Muscle of arm (tissue), 12 donors: ENCODE data around the gene SDF2. TPM values are rescaled to one million over a fixed set of nuclear protein-coding genes. Genes with fewer than 3 reads are reported as not detected.

Experiments used
- polyA plus RNA-seq, 12 donors: library from polyadenylated mRNA; unstranded; fragments of 120-200 nt; gene quantifications; one replicate each; pipeline ENCODE4 v1.2.1, GENCODE V29; 2013; ENCODE audit not compliant: insufficient read length in 12 of 12

SDF2 gene
- polyA plus RNA-seq, 12 donors, result 31.3 to 49.8 (median 39.7) TPM; not detected in 1

Other genes with a start within 250 kb of the SDF2 start
- 10 to 100 TPM in 1 of 12 donors, under 1 TPM in 1, not detected in 10; 0.12 to 18.2 TPM for gene SLC13A2, start 188.3 kb downstream of the SDF2 start, polyA plus RNA-seq
- gene FOXN1, start 155.6 kb downstream of the SDF2 start, polyA plus RNA-seq, result 10 to 100 TPM in 1 of 12 donors, 1 to 10 TPM in 2, under 1 TPM in 1, not detected in 8; 0.13 to 10.7 (median 2.1) TPM
- 10 to 100 TPM in 11 of 12 donors, not detected in 1; 10.0 to 35.2 (median 14.3) TPM for gene UNC119, start 109.3 kb downstream of the SDF2 start, polyA plus RNA-seq
- 10 to 100 TPM in 11 of 12 donors, not detected in 1; 35.5 to 66.0 (median 45.0) TPM for gene PIGS, start 90.4 kb downstream of the SDF2 start, polyA plus RNA-seq
- gene ALDOC, start 85.0 kb downstream of the SDF2 start, polyA plus RNA-seq, result 1 to 10 TPM in 9 of 12 donors, under 1 TPM in 1, not detected in 2; 0.85 to 7.5 (median 2.1) TPM
- gene SPAG5, start 62.9 kb downstream of the SDF2 start, polyA plus RNA-seq, result 10 to 100 TPM in 11 of 12 donors, not detected in 1; 13.4 to 40.4 (median 20.9) TPM
- 10 to 100 TPM in 9 of 12 donors, 1 to 10 TPM in 2, not detected in 1; 8.0 to 32.5 (median 16.8) TPM for gene RSKR, start 47.7 kb downstream of the SDF2 start, polyA plus RNA-seq
- gene BLTP2, start 16.7 kb downstream of the SDF2 start, polyA plus RNA-seq, result 10 to 100 TPM in 11 of 12 donors, not detected in 1; 47.5 to 88.6 (median 53.1) TPM
- gene SUPT6H, start 299 bp upstream of the SDF2 start, polyA plus RNA-seq, result 10 to 100 TPM in 11 of 12 donors, not detected in 1; 36.7 to 76.8 (median 40.9) TPM
- 1 to 10 TPM in 10 of 12 donors, not detected in 2; 1.6 to 9.0 (median 2.5) TPM for gene PROCA1, start 50.0 kb upstream of the SDF2 start, polyA plus RNA-seq
- gene RAB34, start 56.0 kb upstream of the SDF2 start, polyA plus RNA-seq, result 10 to 100 TPM in 11 of 12 donors, not detected in 1; 49.7 to 98.2 (median 66.4) TPM
- 1,000 to 10,000 TPM in 9 of 12 donors, 100 to 1,000 TPM in 2, not detected in 1; 515 to 1,778 (median 1,509) TPM for gene RPL23A, start 58.1 kb upstream of the SDF2 start, polyA plus RNA-seq
- gene TLCD1, start 64.3 kb upstream of the SDF2 start, polyA plus RNA-seq, result 1 to 10 TPM in 10 of 12 donors, not detected in 2; 2.5 to 5.4 (median 3.4) TPM
- 1 to 10 TPM in 11 of 12 donors, not detected in 1; 1.8 to 7.8 (median 2.6) TPM for gene NEK8, start 66.9 kb upstream of the SDF2 start, polyA plus RNA-seq
- 10 to 100 TPM in 11 of 12 donors, not detected in 1; 39.4 to 93.0 (median 48.8) TPM for gene TRAF4, start 82.1 kb upstream of the SDF2 start, polyA plus RNA-seq
- 10 to 100 TPM in 11 of 12 donors, not detected in 1; 10.4 to 21.4 (median 12.9) TPM for gene FAM222B, start 180.9 kb upstream of the SDF2 start, polyA plus RNA-seq
- 100 to 1,000 TPM in 1 of 12 donors, 10 to 100 TPM in 10, not detected in 1; 40.2 to 105 (median 44.9) TPM for gene ERAL1, start 193.1 kb upstream of the SDF2 start, polyA plus RNA-seq
- 10 to 100 TPM in 11 of 12 donors, not detected in 1; 49.5 to 78.9 (median 63.5) TPM for gene FLOT2, start 235.8 kb upstream of the SDF2 start, polyA plus RNA-seq
- 1 to 10 TPM in 10 of 12 donors, not detected in 2; 2.1 to 4.9 (median 3.6) TPM for gene DHRS13, start 241.2 kb upstream of the SDF2 start, polyA plus RNA-seq